Endothelial cell of umbilical vein (primary cell): Measurements from ENCODE around the gene ZKSCAN4. TPM values are rescaled to one million over a fixed set of nuclear protein-coding genes. Genes with fewer than 3 reads are reported as not detected.

Experiments
- BruUV-seq: library from RNA; stranded (reverse); fragments of 400-500 nt; replicated peaks from 2 replicates; lab custom pipeline; 2021; lab: Mats Ljungman, UMichigan
- CTCF ChIA-PET: fragments of 300-600, 350-600 bp; sonication (Branson Sonifier 250); formaldehyde crosslinking; loops from one replicate; lab custom pipeline; 2021; ENCODE audit warnings: antibody characterized with exemption, inconsistent platforms; lab: Charles Lee
- POLR2A ChIA-PET: fragments of 300-600, 350-600 bp; sonication (Branson Sonifier 250); formaldehyde crosslinking; loops from one replicate; lab custom pipeline; 2021; ENCODE audit warnings: antibody characterized with exemption, inconsistent platforms; lab: Charles Lee
- DNase-seq: peaks from one replicate; pipeline ENCODE4 v3.0.0-alpha.2; 2011; ENCODE audit warnings: low read depth, low spot score
- FAIRE-seq: peaks from 2 replicates; lab custom pipeline; 2011; peaks lifted over from hg19 to GRCh38; lab: Jason Lieb, UNC
- H2AFZ ChIP-seq: 2 replicates; pipeline ENCODE4 v1.6.0; 2012; ENCODE audit warnings: low read depth, low read length, control low read depth, inconsistent platforms
- H3K27ac ChIP-seq: 2 replicates; pipeline ENCODE4 v1.5.1; 2011; ENCODE audit warnings: low read depth, mild to moderate bottlenecking, control low read depth, low read length, moderate library complexity; ENCODE audit not compliant: insufficient read depth
- H3K27me3 ChIP-seq, 2 experiments: 2 replicates each; pipeline versions ENCODE4 v1.6.0 to v1.6.1; 2011; ENCODE audit warnings: low read length in 2 of 2, mixed read lengths in 1 of 2; ENCODE audit not compliant: control insufficient read depth in 2 of 2, insufficient read depth in 2 of 2
- H3K36me3 ChIP-seq, 2 experiments: 2 replicates in 1 of 2; 3 replicates in 1 of 2; pipeline ENCODE4 v1.5.1; 2011; ENCODE audit warnings: low read length in 2 of 2, mild to moderate bottlenecking in 1 of 2, moderate library complexity in 1 of 2; ENCODE audit not compliant: control insufficient read depth in 2 of 2, insufficient read depth in 2 of 2; ENCODE audit errors: extremely low read depth in 1 of 2
- H3K4me1 ChIP-seq: 3 replicates; pipeline ENCODE4 v1.5.1; 2011; ENCODE audit warnings: mild to moderate bottlenecking, low read length; ENCODE audit not compliant: control insufficient read depth, insufficient read depth; ENCODE audit errors: extremely low read depth
- H3K4me2 ChIP-seq: 2 replicates; pipeline ENCODE4 v1.6.1; 2011; ENCODE audit warnings: low read length, control low read depth, mixed read lengths; ENCODE audit not compliant: insufficient read depth
- H3K4me3 ChIP-seq, 3 experiments: fragments of 200-600 bp in 1 of 3; sonication (generic), shearing (Covaris generic) in 1 of 3; replicated peaks in 1 of 3; 2 replicates each; pipeline ENCODE4 v1.5.1; 2011 to 2016; ENCODE audit warnings: control low read depth in 3 of 3, low read length in 3 of 3, mild to moderate bottlenecking in 2 of 3, inconsistent platforms in 1 of 3, low read depth in 1 of 3, moderate library complexity in 1 of 3; ENCODE audit not compliant: insufficient read depth in 1 of 3
- H3K79me2 ChIP-seq: 2 replicates; pipeline ENCODE4 v1.6.0; 2012; ENCODE audit warnings: low read length, inconsistent platforms; ENCODE audit not compliant: control insufficient read depth, insufficient read depth
- H3K9ac ChIP-seq: replicated peaks from 2 replicates; pipeline ENCODE3; 2011; ENCODE audit warnings: low read length, control low read depth; ENCODE audit not compliant: insufficient read depth; ENCODE audit errors: extremely low read depth
- H3K9me1 ChIP-seq: replicated peaks from 3 replicates; pipeline ENCODE4 v1.6.0; 2011; ENCODE audit warnings: mild to moderate bottlenecking, low read length; ENCODE audit not compliant: control insufficient read depth, insufficient read depth; ENCODE audit errors: extremely low read depth
- H3K9me3 ChIP-seq: replicated peaks from 2 replicates; pipeline ENCODE4 v1.5.1; 2012; ENCODE audit warnings: low read length, inconsistent platforms; ENCODE audit not compliant: control insufficient read depth, insufficient read depth
- H4K20me1 ChIP-seq: replicated peaks from 2 replicates; pipeline ENCODE3; 2011; ENCODE audit warnings: mild to moderate bottlenecking, low read length; ENCODE audit not compliant: control insufficient read depth, insufficient read depth; ENCODE audit errors: extremely low read depth
- FOS ChIP-seq: IDR thresholded peaks from 2 replicates; pipeline ENCODE4 v1.6.1; 2011; ENCODE audit warnings: mild to moderate bottlenecking, low read length, moderate library complexity, borderline replicate concordance; ENCODE audit not compliant: insufficient read depth
- MAX ChIP-seq: IDR thresholded peaks from 2 replicates; pipeline ENCODE4 v1.6.1; 2011; ENCODE audit not compliant: insufficient read depth, insufficient read length
- POLR2A ChIP-seq: IDR thresholded peaks from 2 replicates; pipeline ENCODE4 v1.6.1; 2012; ENCODE audit warnings: low read depth, mild to moderate bottlenecking, control low read depth, low read length
- dilution Hi-C: fragments of 300-500 bp; cut with MboI; formaldehyde crosslinking; loops from one replicate; pipeline ENCODE4 v1.15.0; 2019; ENCODE audit warnings: low sequenced_read_pairs; ENCODE audit not compliant: extremely low pct_ligation_motif_present
- intact Hi-C: fragments of 100-400 bp; cut with micrococcal nuclease; formaldehyde crosslinking; loops from one replicate; pipeline ENCODE4 v1.10.0; 2022
- polyA plus RNA-seq, 4 experiments: library from polyadenylated mRNA; depleted of rRNA in 3 of 4; stranded (reverse) in 3 of 4; unstranded in 1 of 4; fragments of >200 nt; gene quantifications; 2 replicates each; pipeline versions ENCODE4 v1.2.1 to v1.2.3, GENCODE V29; 2011 to 2012; ENCODE audit warnings: missing spikeins in 1 of 4
- total RNA-seq: library from RNA; stranded (reverse); gene quantifications from 2 replicates; pipeline ENCODE4 v1.2.3, GENCODE V29; 2021
- TF ChIP-seq, protein P1 (sequence below), 2 donors: IDR thresholded peaks; 1 replicate in 1 of 2; 2 replicates in 1 of 2; pipeline ENCODE4 v1.5.1; 2011; ENCODE audit warnings: low read length in 2 of 2, mild to moderate bottlenecking in 2 of 2, moderate library complexity in 2 of 2, control low read depth in 1 of 2, inconsistent platforms in 1 of 2, low read depth in 1 of 2; ENCODE audit not compliant: insufficient read depth in 1 of 2; ENCODE audit errors: extremely low read depth in 1 of 2

The ZKSCAN4 gene
- total and polyA plus RNA-seq, 2 donors (not counting 3 experiments of a cell fraction or from before 2014, with no cell fraction given) = 1.3 to 3.6 TPM

DNA sequence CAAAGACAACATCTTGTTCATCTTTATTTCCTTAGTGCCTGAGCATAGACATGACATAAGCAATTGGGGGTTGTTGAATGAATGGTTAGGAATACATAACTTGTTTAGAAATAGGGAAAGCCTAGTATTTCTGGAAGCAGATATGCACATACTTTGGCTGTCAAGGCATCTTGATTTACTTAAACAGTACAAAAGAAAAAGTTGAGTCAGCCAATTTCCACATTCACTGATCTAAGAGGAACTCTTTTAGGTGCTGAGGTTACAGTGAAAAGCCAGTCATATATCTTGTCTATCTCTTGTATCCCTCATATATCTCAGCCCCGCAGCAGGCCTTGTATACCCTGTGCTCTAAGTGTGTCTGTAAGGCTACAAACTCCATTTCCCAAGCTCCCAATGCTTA lies 11.6 kb downstream of the ZKSCAN4 start:
- no peak overlapping the region for H3K9ac ChIP-seq
- H3K27ac ChIP-seq = no peak overlapping the region
- no peak for FAIRE-seq
- TF ChIP-seq FOS (no peak), MAX (no peak)
- H3K9me1 ChIP-seq = no peaks in the 10 kb centered on the region
- no peaks in the 10 kb centered on the region for H3K4me1 ChIP-seq
- ChIA-PET CTCF (no interaction called here), POLR2A (no interaction called here)
- no peak overlapping the region for H2AFZ ChIP-seq
- dilution Hi-C loops (no loop called here), intact Hi-C loops (no loop called here)
- H4K20me1 ChIP-seq = no peaks in the 10 kb centered on the region
- BruUV-seq = no TSS peak
- peaks cover 0 to 2% of the 10 kb centered on the region in 2 experiments for H3K36me3 ChIP-seq
- H3K4me2 ChIP-seq = no peak overlapping the region
- H3K79me2 ChIP-seq = no peaks in the 10 kb centered on the region
- no peaks in the 10 kb centered on the region for H3K9me3 ChIP-seq
- no peaks in the 10 kb centered on the region for H3K27me3 ChIP-seq
- no peak overlapping the region for H3K4me3 ChIP-seq
- no peak for DNase-seq

- no peaks in the 10 kb centered on the region for H4K20me1 ChIP-seq
- no peaks in the 10 kb centered on the region for H3K4me1 ChIP-seq
- H3K4me2 ChIP-seq = no peak overlapping the region
- no peak overlapping the region for H3K27ac ChIP-seq
- DNase-seq (no peak), FAIRE-seq (no peak)
- H3K27me3 ChIP-seq = no peaks in the 10 kb centered on the region
- H2AFZ ChIP-seq = no peak overlapping the region
- ChIA-PET CTCF (no interaction called here), POLR2A (no interaction called here)
- no TSS peak for BruUV-seq
- intact Hi-C loops = no loop called here
- dilution Hi-C loops = no loop called here
- H3K9me1 ChIP-seq = no peaks in the 10 kb centered on the region
- no peak for TF ChIP-seq MAX
- no peak for TF ChIP-seq POLR2A
- TF ChIP-seq, protein P1, sequence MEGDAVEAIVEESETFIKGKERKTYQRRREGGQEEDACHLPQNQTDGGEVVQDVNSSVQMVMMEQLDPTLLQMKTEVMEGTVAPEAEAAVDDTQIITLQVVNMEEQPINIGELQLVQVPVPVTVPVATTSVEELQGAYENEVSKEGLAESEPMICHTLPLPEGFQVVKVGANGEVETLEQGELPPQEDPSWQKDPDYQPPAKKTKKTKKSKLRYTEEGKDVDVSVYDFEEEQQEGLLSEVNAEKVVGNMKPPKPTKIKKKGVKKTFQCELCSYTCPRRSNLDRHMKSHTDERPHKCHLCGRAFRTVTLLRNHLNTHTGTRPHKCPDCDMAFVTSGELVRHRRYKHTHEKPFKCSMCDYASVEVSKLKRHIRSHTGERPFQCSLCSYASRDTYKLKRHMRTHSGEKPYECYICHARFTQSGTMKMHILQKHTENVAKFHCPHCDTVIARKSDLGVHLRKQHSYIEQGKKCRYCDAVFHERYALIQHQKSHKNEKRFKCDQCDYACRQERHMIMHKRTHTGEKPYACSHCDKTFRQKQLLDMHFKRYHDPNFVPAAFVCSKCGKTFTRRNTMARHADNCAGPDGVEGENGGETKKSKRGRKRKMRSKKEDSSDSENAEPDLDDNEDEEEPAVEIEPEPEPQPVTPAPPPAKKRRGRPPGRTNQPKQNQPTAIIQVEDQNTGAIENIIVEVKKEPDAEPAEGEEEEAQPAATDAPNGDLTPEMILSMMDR (IDR thresholded peaks at IDR 0.05; ENCODE audit: extremely low read depth in 1 of 2, insufficient read depth in 1 of 2, low read depth in 1 of 2, low read length in 2 of 2) = no peak
- no peak overlapping the region for H3K4me3 ChIP-seq
- H3K9ac ChIP-seq = no peak overlapping the region
- no peaks in the 10 kb centered on the region for H3K9me3 ChIP-seq
- no peaks in the 10 kb centered on the region for H3K79me2 ChIP-seq
- peaks cover under 1 to 4% of the 10 kb centered on the region in 2 experiments for H3K36me3 ChIP-seq
These were observed 12.4 kb downstream of the ZKSCAN4 start for GRCh38 chr6:28239636-28240035.
